HEK293T (cell line): ENCODE results near the gene FBLIM1.

Source experiments
- ARNT ChIP-seq: fragments of 450-650 bp; IDR thresholded peaks from 2 replicates; pipeline ENCODE4 v1.6.1; 2017; ENCODE audit warnings: mild to moderate bottlenecking
- BHLHE40 ChIP-seq: fragments of 450-650 bp; IDR thresholded peaks from 2 replicates; pipeline ENCODE4 v1.6.1; 2016; ENCODE audit warnings: mild to moderate bottlenecking, moderate library complexity, borderline replicate concordance
- FOXA1 ChIP-seq: fragments of 450-650 bp; IDR thresholded peaks from 2 replicates; pipeline ENCODE4 v1.6.1; 2016; ENCODE audit warnings: mild to moderate bottlenecking
- FOXK2 ChIP-seq: fragments of 450-650 bp; IDR thresholded peaks from 2 replicates; pipeline ENCODE4 v1.6.1; 2016; ENCODE audit warnings: mild to moderate bottlenecking
- FOXM1 ChIP-seq: fragments of 450-650 bp; IDR thresholded peaks from 2 replicates; pipeline ENCODE4 v1.6.1; 2017; ENCODE audit warnings: mild to moderate bottlenecking, borderline replicate concordance
- L3MBTL2 ChIP-seq: fragments of 450-650 bp; conservative IDR thresholded peaks from 2 replicates; pipeline ENCODE4 v1.6.1; 2016; ENCODE audit warnings: mild to moderate bottlenecking
- NFRKB ChIP-seq: fragments of 450-650 bp; IDR thresholded peaks from 2 replicates; pipeline ENCODE4 v1.6.1; 2016; ENCODE audit warnings: mild to moderate bottlenecking, moderate library complexity

DNA sequence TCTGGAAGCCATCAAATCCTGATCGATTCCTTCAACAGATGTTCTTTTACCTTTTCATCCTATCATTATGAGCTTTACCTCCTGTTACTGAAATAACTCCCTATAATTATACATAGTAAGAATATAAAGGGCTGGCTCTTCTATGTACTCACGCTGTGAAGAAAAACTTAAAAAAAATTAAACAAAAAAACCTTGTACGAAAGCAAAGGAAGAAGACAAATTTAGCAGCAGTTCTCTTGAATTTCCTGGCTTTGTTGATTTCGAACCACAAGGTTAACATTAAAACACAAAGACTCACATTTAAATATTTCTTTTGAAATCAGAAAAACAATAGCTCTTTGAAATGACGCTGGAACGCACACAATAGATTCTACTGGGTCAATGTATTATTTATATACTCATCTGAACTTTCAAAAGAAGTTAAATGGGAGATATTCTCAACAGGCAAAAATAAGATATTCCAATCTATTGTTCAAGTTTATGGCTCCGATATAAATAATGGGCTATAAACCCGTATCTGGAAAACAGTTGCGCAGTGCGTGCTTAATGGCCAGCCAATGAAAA lies 75.3 kb downstream of the FBLIM1 start:
- TF ChIP-seq FOXM1: no peak
- TF ChIP-seq NFRKB: no peak
- TF ChIP-seq L3MBTL2: no peak
- TF ChIP-seq FOXK2: no peak
- TF ChIP-seq BHLHE40: no peak
- TF ChIP-seq FOXA1: no peak
- TF ChIP-seq ARNT: no peak
